GM13977 (cell line): ENCODE data around the gene PTPN2.
"Not testable (repeated sequence)": the region's sequence is repeated elsewhere in the genome, so short reads cannot be mapped to it uniquely, and the experiment has no call there.

Source experiments
- DNase-seq: peaks from one replicate; pipeline ENCODE4 v3.0.0; 2012; ENCODE audit warnings: low spot score
- in situ Hi-C: fragments of 300-500 bp; cut with MboI; formaldehyde crosslinking; loops from one replicate; pipeline ENCODE4 v1.12.0; 2022; ENCODE audit warnings: low sequenced_read_pairs, low pct_unique_long_range_greater_than_20kb, mixed read lengths, inconsistent platforms; ENCODE audit not compliant: unreplicated experiment
- TF ChIP-seq, protein P1 (sequence below): IDR thresholded peaks from 2 replicates; pipeline ENCODE4 v1.5.1; 2012; ENCODE audit warnings: mild to moderate bottlenecking, control low read depth; ENCODE audit not compliant: insufficient read depth; ENCODE audit errors: extremely low read depth, missing control alignments

Gene PTPN2

DNA sequence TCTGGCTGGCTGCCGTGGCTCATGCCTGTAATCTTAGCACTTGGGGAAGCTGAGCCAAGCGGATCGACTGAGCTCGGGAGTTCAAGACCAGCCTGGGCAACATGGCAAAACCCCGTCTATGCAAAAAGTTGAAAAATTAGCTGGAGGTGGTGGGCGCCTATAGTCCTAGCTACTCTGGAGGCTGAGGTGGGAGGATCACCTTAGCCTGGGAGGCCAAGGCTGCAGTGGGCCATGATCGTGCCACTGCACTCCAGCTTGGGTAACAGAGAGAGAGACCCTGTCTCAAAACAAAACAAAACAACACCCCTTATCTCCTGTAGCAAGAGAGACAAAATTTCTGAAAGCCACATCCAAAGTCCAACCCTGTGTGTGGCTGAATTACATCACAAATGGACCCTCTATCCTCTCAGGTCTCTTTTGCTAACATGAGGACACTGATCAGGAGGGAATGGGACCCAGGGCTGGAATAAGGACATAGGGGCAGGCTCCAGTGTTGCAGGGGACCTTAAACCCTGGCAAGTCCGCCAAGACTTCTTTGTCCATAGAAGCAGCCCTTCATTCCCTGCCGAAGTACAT lies 116.4 kb downstream of the PTPN2 start:
- DNase-seq: no peak
- TF ChIP-seq, protein P1, sequence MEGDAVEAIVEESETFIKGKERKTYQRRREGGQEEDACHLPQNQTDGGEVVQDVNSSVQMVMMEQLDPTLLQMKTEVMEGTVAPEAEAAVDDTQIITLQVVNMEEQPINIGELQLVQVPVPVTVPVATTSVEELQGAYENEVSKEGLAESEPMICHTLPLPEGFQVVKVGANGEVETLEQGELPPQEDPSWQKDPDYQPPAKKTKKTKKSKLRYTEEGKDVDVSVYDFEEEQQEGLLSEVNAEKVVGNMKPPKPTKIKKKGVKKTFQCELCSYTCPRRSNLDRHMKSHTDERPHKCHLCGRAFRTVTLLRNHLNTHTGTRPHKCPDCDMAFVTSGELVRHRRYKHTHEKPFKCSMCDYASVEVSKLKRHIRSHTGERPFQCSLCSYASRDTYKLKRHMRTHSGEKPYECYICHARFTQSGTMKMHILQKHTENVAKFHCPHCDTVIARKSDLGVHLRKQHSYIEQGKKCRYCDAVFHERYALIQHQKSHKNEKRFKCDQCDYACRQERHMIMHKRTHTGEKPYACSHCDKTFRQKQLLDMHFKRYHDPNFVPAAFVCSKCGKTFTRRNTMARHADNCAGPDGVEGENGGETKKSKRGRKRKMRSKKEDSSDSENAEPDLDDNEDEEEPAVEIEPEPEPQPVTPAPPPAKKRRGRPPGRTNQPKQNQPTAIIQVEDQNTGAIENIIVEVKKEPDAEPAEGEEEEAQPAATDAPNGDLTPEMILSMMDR: no peak
- in situ Hi-C loops: no loop called here

DNA sequence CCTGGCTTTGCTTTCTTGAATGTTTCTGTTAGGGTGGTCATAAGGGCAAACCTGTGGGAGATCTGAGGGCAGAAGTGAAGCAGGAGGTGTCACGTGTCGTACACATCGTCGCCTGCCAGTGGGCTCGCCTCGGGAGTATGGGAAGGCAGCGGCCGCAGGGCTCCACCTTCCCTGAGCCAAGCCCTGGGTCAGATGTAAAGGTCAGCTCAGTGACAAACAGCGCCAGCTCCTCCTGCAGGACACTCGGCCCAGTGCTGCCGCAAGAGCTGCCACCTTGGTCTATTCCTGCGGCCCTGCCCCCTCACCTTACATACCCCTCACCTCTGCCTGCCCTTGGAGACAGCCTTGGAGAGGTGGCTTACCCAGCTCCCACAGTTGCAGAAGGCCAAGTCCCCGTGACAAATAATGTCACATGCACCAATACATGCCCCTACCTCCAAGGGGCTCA lies 117.0 kb downstream of the PTPN2 start:
- TF ChIP-seq, protein P1: no peak
- no peak for DNase-seq
- in situ Hi-C loops: no loop called here

GRCh38 chr18:12765586-12765985 lies 118.5 kb downstream of the PTPN2 start:
- DNase-seq: no peak
- TF ChIP-seq, protein P1: no peak
- in situ Hi-C loops: no loop called here

GRCh38 chr18:12765126-12765525 lies 118.9 kb downstream of the PTPN2 start:
- TF ChIP-seq, protein P1: no peak
- in situ Hi-C loops: no loop called here
- no peak for DNase-seq

GRCh38 chr18:12758566-12758965 lies 125.5 kb downstream of the PTPN2 start:
- DNase-seq: not testable (repeated sequence)
- in situ Hi-C loops: loop anchor here (10.0 kb wide), 1 partner anchor 136 kb away; no protein-coding TSS in a partner anchor

DNA sequence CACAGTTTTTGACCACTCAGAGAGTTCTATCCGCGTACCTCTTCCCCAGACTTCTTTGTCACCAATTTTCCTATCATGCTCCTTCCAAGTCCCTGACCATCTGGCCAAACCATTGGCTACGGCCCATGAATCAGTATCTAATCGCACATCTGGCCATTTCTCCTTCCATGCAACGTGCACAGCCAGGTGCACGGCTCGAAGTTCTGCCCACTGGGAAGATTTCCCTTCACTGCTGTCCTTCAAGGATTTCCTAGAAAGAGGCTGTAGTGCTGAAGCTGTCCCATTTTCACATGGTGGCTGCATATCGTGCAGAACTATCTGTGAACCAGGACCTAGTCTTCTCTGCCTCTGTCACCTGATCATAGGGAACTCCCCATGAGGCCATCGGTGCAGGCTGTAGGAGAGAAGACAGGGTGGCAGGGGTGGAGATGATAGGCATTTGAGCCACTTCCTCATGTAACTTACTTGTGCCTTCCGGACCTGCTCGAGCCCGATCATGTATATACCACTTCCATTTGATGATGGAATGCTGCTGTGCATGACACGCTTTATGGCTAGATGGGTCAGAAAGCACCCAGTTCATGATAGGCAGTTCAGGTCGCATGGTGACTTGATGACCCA lies 127.3 kb downstream of the PTPN2 start:
- in situ Hi-C loops: loop anchor here (10.0 kb wide), 1 partner anchor 138 kb away; no protein-coding TSS in a partner anchor
- not testable (repeated sequence) for DNase-seq

GRCh38 chr18:12755606-12756005 lies 128.4 kb downstream of the PTPN2 start:
- in situ Hi-C loops: loop anchor here (10.0 kb wide), 1 partner anchor 139 kb away; no protein-coding TSS in a partner anchor
- not testable (repeated sequence) for DNase-seq

- no peak for DNase-seq
- TF ChIP-seq, protein P1: no peak
- in situ Hi-C loops: loop anchor here (10.0 kb wide), 1 partner anchor 140 kb away; no protein-coding TSS in a partner anchor
Observed at GRCh38 chr18:12754511-12754910, 129.5 kb downstream of the PTPN2 start.
